GM23338 (cell line): ENCODE data around the gene SLC5A11.
"Not testable (repeated sequence)": the region's sequence is repeated elsewhere in the genome, so short reads cannot be mapped to it uniquely, and the experiment has no call there.

ENCODE experiments used
- CREB1 ChIP-seq: fragments of 250-450 bp; sonication (Bioruptor Pico); IDR thresholded peaks from 2 replicates; pipeline ENCODE4 v1.5.0; 2020; ENCODE audit warnings: low read depth, mild to moderate bottlenecking, moderate library complexity
- CTCF ChIP-seq, 2 experiments: fragments of 200-600 bp in 1 of 2; sonication (generic) in 1 of 2; conservative IDR thresholded peaks; 2 replicates each; pipeline versions ENCODE4 v1.5.1 to v1.6.1; 2016 to 2017; ENCODE audit warnings: antibody characterized with exemption in 2 of 2, low read depth in 2 of 2, mild to moderate bottlenecking in 2 of 2, moderate library complexity in 1 of 2
- EZH2 ChIP-seq: fragments of 200-600 bp; sonication (generic); IDR thresholded peaks from one replicate; pipeline ENCODE4 v1.8.0; 2017; ENCODE audit warnings: antibody characterized with exemption, mild to moderate bottlenecking, low read depth; ENCODE audit not compliant: unreplicated experiment
- EZH2phosphoT487 ChIP-seq: fragments of 200-600 bp; sonication (generic); IDR thresholded peaks from one replicate; pipeline ENCODE4 v1.8.1; 2018; ENCODE audit warnings: antibody characterized with exemption; ENCODE audit not compliant: unreplicated experiment
- JUNB ChIP-seq: IDR thresholded peaks from one replicate; pipeline ENCODE4 v1.6.1; 2016; ENCODE audit warnings: antibody characterized with exemption; ENCODE audit not compliant: unreplicated experiment
- POLR2AphosphoS5 ChIP-seq: IDR thresholded peaks from 2 replicates; pipeline ENCODE4 v1.6.1; 2016; ENCODE audit warnings: antibody characterized with exemption, low read depth
- REST ChIP-seq: IDR thresholded peaks from one replicate; pipeline ENCODE4 v1.6.1; 2018; ENCODE audit warnings: antibody characterized with exemption; ENCODE audit not compliant: unreplicated experiment
- ZNF462 ChIP-seq: fragments of 250-450 bp; sonication (Bioruptor Pico); IDR thresholded peaks from 2 replicates; pipeline ENCODE4 v1.5.0; 2020; ENCODE audit warnings: mild to moderate bottlenecking, moderate library complexity

GRCh38 chr16:24812813-24813212 is 33.0 kb upstream of the SLC5A11 start:
- not testable (repeated sequence) for TF ChIP-seq CTCF (conservative IDR thresholded peaks at IDR 0.05; ENCODE audit: low read depth in 2 of 2); POLR2AphosphoS5; EZH2; EZH2phosphoT487; CREB1; REST; JUNB; ZNF462
